GM18909 (cell line): ENCODE measurements around the gene PTPRN2.
"Not testable (repeated sequence)": the region's sequence is repeated elsewhere in the genome, so short reads cannot be mapped to it uniquely, and the experiment has no call there.

Experiments used
- ATAC-seq: cut with Tn5 transposase; IDR thresholded peaks from one replicate; pipeline ENCODE4 v1.9.1; 2021; ENCODE audit warnings: mild to moderate bottlenecking; ENCODE audit not compliant: unreplicated experiment, poor library complexity

The PTPRN2 gene

DNA sequence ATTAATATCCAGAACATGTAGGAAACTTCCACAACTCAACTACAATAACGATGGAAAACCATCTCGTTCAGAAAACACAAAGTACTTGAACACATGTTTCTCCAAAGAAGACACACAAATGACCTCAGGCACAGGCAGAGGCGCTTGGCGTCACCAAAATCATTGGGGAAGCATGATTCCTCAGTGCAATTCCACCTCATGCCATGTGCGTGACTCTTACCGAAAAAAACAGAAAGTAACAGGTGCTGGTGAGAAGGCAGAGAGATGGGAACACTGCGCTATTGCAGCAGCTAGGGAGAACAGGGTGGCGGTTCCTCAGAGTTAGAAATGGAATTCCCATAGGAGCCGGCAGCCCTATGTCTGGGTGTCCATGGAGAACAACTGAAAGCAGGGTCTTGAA, 860.9 kb downstream of the PTPRN2 start:
- no peak for ATAC-seq

GRCh38 chr7:157725312-157725711, 862.3 kb downstream of the PTPRN2 start:
- ATAC-seq: not testable (repeated sequence)

DNA sequence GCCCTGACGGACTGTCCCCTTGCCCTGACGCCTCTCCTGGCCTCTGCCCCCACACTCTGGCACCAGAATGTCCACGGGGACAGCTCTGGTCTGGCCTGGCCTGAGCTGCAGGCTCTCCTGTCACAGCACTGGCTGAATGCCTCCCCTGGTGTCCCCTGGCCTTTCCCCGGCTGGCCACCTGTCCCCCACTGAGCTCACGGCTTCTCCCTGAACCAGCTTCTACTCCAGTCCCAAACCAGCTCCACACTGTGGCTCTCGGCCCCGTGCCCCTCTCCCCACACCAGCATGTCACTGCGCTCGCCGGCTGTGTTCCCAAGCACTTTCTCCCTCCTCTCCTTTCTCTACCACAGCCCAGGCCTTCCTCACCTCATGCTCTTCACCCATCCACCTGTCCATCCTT, 864.4 kb downstream of the PTPRN2 start:
- no peak for ATAC-seq

GRCh38 chr7:157722137-157723060, 865.2 kb downstream of the PTPRN2 start:
- no peak for ATAC-seq

DNA sequence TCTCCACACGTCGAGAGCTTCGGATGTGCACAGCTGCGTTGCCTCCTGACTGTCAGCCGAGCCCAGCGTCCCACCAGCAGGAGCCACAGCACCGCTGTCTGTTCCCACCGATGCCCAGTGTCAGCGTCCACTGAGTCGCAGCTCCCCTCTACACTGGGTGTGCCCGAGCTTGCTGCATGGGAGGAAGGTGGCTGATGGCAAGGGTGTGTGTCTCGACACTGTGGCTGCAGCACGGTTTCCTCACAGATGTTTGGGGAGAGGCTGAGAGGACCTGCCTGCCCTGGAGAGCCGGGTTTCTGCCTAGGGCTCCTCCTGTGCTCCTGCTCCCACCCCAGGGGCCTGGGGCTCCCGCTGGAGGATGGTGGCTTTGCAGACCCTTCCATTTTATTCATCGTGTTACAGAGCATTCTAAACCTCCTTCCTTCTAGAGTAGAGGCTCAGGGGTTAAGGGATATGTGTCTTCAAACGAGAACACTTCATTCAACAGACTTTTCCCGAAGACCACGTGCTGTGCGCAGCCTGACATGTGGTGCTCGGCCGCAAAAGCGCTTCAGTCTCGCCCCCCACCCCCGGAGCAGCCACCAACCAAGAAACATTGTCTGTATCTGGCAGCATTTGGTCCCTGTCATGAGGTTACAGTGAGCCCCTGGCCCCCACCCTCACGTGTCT, 866.0 kb downstream of the PTPRN2 start:
- no peak for ATAC-seq

GRCh38 chr7:157719705-157720655, 867.6 kb downstream of the PTPRN2 start:
- ATAC-seq: no peak

DNA sequence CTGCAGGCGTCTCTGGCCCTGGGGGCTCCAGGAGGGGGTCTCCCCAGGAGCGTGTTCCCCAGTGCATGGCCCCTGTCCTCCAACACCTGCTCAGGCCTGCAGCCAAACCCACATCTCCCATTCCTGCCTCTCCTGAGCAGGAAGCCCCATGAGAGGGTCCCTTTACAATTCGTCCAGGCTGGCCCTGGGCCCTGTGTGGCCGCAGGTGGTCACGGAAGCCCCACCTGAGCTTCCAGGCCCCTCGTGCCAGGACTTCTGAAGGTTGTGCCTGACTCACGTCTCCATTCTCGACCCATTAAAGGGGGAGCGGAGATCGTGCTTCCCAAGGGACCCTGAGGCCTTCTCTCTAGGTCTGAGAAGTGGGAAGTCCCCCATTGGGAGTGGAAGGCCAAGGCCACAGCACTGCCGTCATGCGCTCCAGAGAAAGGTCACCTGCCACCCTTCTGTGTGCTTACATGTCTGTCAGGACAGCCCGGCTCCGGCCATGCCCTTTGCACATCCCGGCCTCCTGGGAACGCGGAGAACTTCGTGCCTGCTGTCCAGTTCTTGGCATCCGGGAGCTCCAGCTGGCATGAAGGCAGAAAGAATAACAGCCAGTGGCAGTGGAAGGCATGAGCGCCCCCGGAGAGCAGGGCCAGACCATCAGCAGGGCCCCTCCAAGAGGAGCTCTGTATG, 868.5 kb downstream of the PTPRN2 start:
- ATAC-seq: no peak

DNA sequence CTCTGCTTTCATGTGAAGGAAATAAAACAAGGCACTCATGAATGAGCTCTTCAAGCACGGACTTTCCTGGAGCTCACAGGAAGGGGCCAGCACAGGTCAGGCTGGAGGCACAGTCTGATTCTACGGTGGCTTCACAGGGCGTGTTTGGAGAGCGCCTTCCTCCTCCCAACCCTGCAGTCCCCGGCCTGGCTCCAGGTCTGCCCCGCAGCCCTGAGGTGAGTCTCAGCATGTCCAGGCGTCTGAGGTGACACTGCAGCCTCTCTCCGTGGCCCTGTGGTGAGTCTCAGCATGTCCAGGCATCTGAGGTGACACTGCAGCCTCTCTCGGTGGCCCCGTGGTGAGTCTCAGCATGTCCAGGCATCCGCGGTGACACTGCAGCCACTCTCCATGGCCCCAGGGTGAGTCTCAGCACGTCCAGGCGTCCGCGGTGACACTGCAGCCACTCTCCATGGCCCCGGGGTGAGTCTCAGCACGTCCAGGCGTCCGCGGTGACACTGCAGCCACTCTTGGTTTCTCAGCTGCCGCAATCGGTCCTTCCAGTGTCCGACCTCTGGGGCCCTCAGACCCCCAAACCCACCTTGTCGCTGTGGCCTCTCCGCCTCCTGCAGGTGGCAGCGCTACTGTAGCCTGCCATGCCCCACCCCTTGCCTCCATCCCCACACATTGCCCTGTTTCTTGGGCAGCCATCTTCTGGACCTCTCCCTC, 869.2 kb downstream of the PTPRN2 start:
- no peak for ATAC-seq

GRCh38 chr7:157717211-157718174, 870.1 kb downstream of the PTPRN2 start:
- ATAC-seq: no peak

- no peak for ATAC-seq
Observed at GRCh38 chr7:157715938-157716280, 871.7 kb downstream of the PTPRN2 start.

- no peak for ATAC-seq
Observed at GRCh38 chr7:157715071-157715937, 872.3 kb downstream of the PTPRN2 start.

DNA sequence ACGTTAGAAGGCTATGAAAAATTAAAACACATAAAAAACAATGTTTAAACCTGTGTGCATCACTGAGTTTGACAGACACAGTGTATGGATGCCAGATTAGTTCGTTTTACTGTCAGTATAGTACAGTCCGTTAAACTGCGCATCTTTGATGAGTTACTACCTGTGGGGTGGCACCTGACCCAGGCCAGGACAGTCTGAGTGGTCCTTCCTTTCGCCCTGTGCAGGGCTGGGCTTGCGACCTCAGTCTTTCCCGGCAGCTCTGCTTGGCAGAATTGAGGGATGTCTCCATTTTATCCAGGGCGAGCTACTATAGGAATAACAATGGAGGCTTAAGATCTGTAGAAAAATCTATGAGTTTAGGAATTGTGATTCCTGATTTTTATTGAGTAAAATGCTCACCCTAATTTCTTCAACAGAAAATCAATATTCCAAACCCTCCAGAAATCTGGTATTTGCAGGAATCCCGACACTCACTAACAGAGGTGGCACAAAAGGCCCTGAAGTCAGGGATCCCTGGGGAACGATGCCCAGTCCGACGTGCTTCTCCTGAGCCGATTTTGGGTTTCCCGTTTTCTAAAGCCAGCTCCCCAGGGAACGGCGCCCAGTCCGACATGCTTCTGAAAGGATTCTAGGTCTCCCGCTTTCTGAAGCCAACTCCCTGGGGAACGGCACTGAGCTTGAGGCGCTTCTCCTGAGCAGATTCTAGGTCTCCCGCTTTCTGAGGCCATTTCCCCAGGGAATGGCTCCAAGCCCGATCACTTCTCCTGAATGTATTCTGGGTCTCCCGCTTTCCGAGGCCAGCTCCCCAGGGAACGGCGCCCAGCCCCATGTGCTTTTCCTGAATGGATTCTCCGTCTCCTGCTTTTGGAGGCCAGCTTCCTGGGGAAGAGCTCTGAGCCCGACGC, 873.2 kb downstream of the PTPRN2 start:
- no peak for ATAC-seq

DNA sequence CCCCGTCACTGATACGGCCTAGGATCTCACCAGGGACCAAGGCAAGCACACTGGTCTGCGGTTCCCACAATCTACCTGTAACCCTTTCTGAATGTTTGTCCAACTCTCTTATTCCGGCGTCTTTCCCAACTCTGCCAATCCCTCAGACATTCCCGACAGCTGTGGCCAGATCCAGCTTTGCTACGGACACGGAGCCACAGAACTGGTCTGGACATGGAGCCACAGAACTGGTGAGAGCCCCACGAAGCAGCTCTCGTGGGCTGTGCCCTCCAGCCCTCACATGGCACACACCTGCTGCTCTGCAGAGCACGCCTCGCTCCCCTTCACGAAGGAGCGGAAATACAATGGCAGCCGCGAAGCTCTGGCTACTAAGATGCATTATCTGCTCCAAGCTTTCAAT, 874.0 kb downstream of the PTPRN2 start:
- ATAC-seq: no peak

DNA sequence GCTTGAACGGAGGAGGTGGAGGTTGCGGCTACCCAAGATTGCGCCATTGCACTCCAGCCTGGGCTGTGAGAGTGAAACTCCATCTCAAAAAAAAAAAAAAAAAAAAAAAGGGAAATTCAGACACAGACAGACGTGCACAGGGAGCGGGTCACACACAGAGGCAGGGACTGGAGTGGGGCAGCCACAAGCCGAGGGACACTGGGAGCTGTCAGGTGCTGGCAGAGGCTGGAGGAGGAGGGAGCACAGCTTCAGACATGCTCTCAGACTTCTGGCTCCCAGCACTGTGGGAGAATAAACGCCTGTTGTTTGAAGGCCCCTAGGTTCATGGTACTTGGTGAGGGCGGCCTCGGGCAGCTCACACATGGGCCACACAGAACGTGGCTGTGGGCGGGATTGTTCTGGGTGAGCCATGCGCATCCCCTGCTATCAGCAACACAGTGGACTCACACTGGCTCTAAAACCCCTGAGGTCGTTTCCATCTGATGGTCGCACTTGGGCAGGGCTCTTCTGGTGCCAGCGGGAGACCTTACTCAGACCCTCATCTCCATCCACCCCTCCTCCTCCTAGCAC, 874.9 kb downstream of the PTPRN2 start:
- ATAC-seq: no peak

DNA sequence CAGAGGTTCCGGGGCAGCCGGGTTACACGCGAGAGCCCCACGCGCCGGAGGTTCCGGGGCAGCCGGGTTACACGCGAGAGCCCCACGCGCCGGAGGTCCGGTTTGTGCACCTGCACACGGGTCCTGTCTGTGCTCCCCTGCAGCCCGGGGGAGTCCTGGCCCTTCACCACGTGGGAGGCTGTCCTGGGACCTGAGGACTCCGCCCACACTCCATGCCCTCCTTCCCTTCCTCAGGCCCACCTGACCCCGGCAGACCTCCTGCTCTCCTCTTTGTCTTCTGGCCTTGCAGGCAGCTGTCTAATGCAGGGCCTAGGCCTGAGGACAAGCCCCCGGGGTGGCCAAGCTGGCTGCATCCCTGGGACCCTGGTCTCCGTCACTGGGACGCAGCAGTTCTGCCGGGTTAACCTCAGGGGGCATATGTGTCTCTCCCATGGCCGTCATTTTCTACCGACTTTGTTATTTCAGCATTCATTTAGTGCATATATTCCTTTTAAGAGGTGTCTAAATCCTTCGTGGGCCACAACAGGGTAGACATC, 876.2 kb downstream of the PTPRN2 start:
- no peak for ATAC-seq

DNA sequence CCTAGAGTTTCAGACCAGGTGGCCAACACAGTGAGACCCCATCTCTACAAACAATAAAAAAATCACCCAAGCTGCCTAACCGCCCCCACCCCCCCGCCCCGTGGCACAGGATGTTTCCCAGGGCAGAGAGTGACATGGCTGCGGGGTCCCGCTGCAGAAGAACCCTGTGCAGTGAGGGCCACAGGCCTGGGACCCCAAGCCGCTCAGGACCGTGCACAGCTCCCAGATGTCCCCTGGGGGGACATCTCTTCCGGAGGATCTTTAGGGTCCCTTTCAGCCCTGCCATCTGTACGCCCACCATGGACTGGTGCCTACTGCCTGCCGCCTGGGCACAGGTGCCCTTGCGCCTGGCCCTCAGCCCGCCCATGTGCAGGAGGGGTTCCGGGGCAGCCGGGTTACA, 877.2 kb downstream of the PTPRN2 start:
- no peak for ATAC-seq
